Hindlimb muscle (tissue), 1 donor: ENCODE measurements around the gene DRAM2. TPM values are rescaled to one million over a fixed set of nuclear protein-coding genes. Genes with fewer than 3 reads are reported as not detected.
"Not testable (repeated sequence)": the region's sequence is repeated elsewhere in the genome, so short reads cannot be mapped to it uniquely, and the experiment has no call there.

Source experiments
- DNase-seq: peaks from one replicate; pipeline ENCODE4 v3.0.0-alpha.2; 2013
- polyA plus RNA-seq: library from polyadenylated mRNA; unstranded; fragments of 120-200 nt; gene quantifications from one replicate; pipeline ENCODE4 v1.2.1, GENCODE V29; 2013; ENCODE audit not compliant: insufficient read length

The DRAM2 gene
- polyA plus RNA-seq, 1 donor: 41.9 TPM

- DNase-seq: not testable (repeated sequence)
Observed at GRCh38 chr1:111079329-111079728, 60.6 kb downstream of the DRAM2 start.

GRCh38 chr1:111077312-111077711, 62.6 kb downstream of the DRAM2 start:
- not testable (repeated sequence) for DNase-seq

Other genes starting within 250 kb of the DRAM2 start
- 8.6 TPM for gene LRIF1, start 176.2 kb downstream of the DRAM2 start, polyA plus RNA-seq
- gene CEPT1, start 130 bp upstream of the DRAM2 start, polyA plus RNA-seq: 23.7 TPM
- gene DENND2D, start 60.6 kb upstream of the DRAM2 start, polyA plus RNA-seq: 2.8 TPM
- gene CHI3L2, start 87.6 kb upstream of the DRAM2 start, polyA plus RNA-seq: not detected
- not detected for gene CHIA, start 150.8 kb upstream of the DRAM2 start, polyA plus RNA-seq